Mesendoderm (in vitro differentiated cells): ENCODE data around the gene CYP4B1.
"Not testable (repeated sequence)": the region's sequence is repeated elsewhere in the genome, so short reads cannot be mapped to it uniquely, and the experiment has no call there.

Experiments
- DNase-seq: peaks from one replicate; pipeline ENCODE4 v3.0.0; 2013
- H2AK5ac ChIP-seq: 2 replicates; pipeline ENCODE4 v1.6.1; 2013; ENCODE audit warnings: low read length, inconsistent platforms
- H2BK120ac ChIP-seq: 2 replicates; pipeline ENCODE4 v1.6.1; 2013; ENCODE audit warnings: low read depth, mild to moderate bottlenecking, low read length, moderate library complexity, mixed read lengths
- H2BK15ac ChIP-seq: replicated peaks from 2 replicates; pipeline ENCODE4 v1.6.1; 2013; ENCODE audit warnings: low read depth, mild to moderate bottlenecking, moderate library complexity
- H2BK5ac ChIP-seq: 2 replicates; pipeline ENCODE4 v1.6.1; 2013; ENCODE audit warnings: low read length, inconsistent platforms
- H3K18ac ChIP-seq: 2 replicates; pipeline ENCODE4 v1.6.1; 2013; ENCODE audit warnings: mild to moderate bottlenecking, low read length, mixed read lengths
- H3K23ac ChIP-seq: one replicate; pipeline ENCODE4 v1.6.1; 2013; ENCODE audit warnings: low read length
- H3K27ac ChIP-seq: 2 replicates; pipeline ENCODE4 v1.5.1; 2013; ENCODE audit warnings: low read depth, mild to moderate bottlenecking, inconsistent platforms, low read length, moderate library complexity
- H3K27me3 ChIP-seq: 2 replicates; pipeline ENCODE4 v1.6.1; 2013; ENCODE audit warnings: low read length, control low read depth, mild to moderate bottlenecking, inconsistent platforms; ENCODE audit not compliant: insufficient read depth, poor library complexity
- H3K36me3 ChIP-seq: 2 replicates; pipeline ENCODE4 v1.6.1; 2013; ENCODE audit warnings: low read length, inconsistent platforms; ENCODE audit not compliant: control insufficient read depth, insufficient read depth
- H3K4ac ChIP-seq: one replicate; pipeline ENCODE4 v1.6.1; 2013; ENCODE audit warnings: low read depth, mild to moderate bottlenecking, low read length, moderate library complexity
- H3K4me1 ChIP-seq: 2 replicates; pipeline ENCODE4 v1.6.1; 2013; ENCODE audit warnings: low read depth, low read length, inconsistent platforms; ENCODE audit not compliant: control insufficient read depth
- H3K4me2 ChIP-seq: 2 replicates; pipeline ENCODE4 v1.6.1; 2013; ENCODE audit warnings: low read length
- H3K4me3 ChIP-seq: 2 replicates; pipeline ENCODE4 v1.5.1; 2013; ENCODE audit warnings: mild to moderate bottlenecking, low read length
- H3K56ac ChIP-seq: one replicate; pipeline ENCODE4 v1.6.1; 2013; ENCODE audit warnings: low read length
- H3K79me1 ChIP-seq: 2 replicates; pipeline ENCODE4 v1.6.1; 2013; ENCODE audit warnings: low read length, inconsistent platforms
- H3K79me2 ChIP-seq: 2 replicates; pipeline ENCODE4 v1.6.1; 2013; ENCODE audit warnings: mild to moderate bottlenecking, low read length; ENCODE audit not compliant: control insufficient read depth, insufficient read depth
- H3K9ac ChIP-seq: 2 replicates; pipeline ENCODE4 v1.6.1; 2013; ENCODE audit warnings: low read length, inconsistent platforms
- H4K5ac ChIP-seq: one replicate; pipeline ENCODE4 v1.6.1; 2013; ENCODE audit warnings: low read length
- H4K8ac ChIP-seq: one replicate; pipeline ENCODE4 v1.6.1; 2013; ENCODE audit warnings: low read depth, mild to moderate bottlenecking, control low read depth, low read length, moderate library complexity
- WGBS: extraction: QIAGEN DNeasy Blood & Tissue Kit; methylation state at CpG from one replicate; pipeline ENCODE4 v1.1.7; 2013; ENCODE audit warnings: low lambda C conversion rate, missing lambda C conversion rate; ENCODE audit not compliant: insufficient coverage; ENCODE audit errors: extremely low coverage; 5-methylcytosine and 5-hydroxymethylcytosine counted together

Gene CYP4B1

DNA sequence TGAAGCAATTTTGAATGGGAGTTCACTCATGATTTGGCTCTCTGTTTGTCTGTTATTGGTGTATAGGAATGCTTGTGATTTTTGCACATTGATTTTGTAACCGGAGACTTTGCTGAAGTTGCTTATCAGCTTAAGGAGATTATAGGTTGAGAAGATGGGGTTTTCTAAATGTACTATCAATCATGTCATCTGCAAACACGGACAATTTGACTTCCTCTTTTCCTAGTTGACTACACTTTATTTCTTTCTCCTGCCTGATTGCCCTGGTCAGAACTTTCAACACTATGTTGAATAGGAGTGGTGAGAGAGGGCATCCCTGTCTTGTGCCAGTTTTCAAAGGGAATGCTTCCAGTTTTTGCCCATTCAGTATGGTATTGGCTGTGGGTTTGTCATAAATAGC lies 28.0 kb downstream of the CYP4B1 start:
- not testable (repeated sequence) for H2AK5ac ChIP-seq, H4K8ac ChIP-seq, H3K27ac ChIP-seq, H2BK5ac ChIP-seq, H3K79me2 ChIP-seq, DNase-seq, H3K23ac ChIP-seq, H4K5ac ChIP-seq, H3K4me2 ChIP-seq, H3K4me3 ChIP-seq, H3K36me3 ChIP-seq, H3K4ac ChIP-seq, H3K56ac ChIP-seq, H2BK15ac ChIP-seq, H3K4me1 ChIP-seq, H3K18ac ChIP-seq, H3K79me1 ChIP-seq, H3K27me3 ChIP-seq, H2BK120ac ChIP-seq, H3K9ac ChIP-seq
- no CpG with 5 or more reads among the region's 2 CpGs for WGBS

DNA sequence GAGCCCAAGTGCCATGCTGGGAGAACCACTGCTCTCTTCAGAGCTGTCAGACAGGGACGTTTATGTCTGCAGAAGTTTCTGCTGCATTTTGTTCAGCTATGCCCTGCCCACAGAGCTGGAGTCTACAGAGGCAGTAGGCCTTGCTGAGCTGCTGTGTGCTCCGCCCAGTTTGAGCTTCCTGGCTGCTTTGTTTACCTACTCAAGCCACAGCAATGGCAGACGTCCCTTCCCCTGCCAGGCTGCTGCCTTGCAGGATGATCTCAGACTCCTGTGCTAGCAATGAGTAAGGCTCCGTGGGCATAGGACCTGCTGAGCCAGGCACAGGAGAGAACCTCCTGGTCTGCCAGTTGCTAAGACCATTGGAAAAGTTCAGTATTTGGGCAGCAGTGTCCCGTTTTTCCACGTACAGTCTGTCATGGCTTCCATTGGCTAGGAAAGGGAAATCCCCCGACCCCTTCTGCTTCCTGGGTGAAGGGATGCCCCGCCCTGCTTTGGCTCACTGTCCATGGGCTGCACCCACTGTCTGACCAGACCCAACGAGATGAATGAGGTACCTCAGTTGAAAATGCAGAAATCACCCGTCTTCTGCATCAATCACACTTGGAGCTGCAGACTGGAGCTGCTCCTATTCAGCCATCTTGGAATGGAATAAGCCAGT lies 31.9 kb downstream of the CYP4B1 start:
- no peak overlapping the region for H3K18ac ChIP-seq
- no peak overlapping the region for H2BK15ac ChIP-seq
- no peaks in the 10 kb centered on the region for H3K4me1 ChIP-seq
- H3K4me3 ChIP-seq, result no peak overlapping the region
- H3K79me1 ChIP-seq, result no peaks in the 10 kb centered on the region
- H3K4ac ChIP-seq, result no peak overlapping the region
- H3K36me3 ChIP-seq, result no peaks in the 10 kb centered on the region
- no peak for DNase-seq
- H3K27me3 ChIP-seq, result no peaks in the 10 kb centered on the region
- no peak overlapping the region for H2AK5ac ChIP-seq
- no peak overlapping the region for H3K27ac ChIP-seq
- no peak overlapping the region for H4K5ac ChIP-seq
- H3K79me2 ChIP-seq, result no peaks in the 10 kb centered on the region
- H4K8ac ChIP-seq, result no peak overlapping the region
- no peak overlapping the region for H2BK5ac ChIP-seq
- no peak overlapping the region for H3K23ac ChIP-seq
- no peak overlapping the region for H3K56ac ChIP-seq
- no peak overlapping the region for H3K4me2 ChIP-seq
- no peak overlapping the region for H3K9ac ChIP-seq
- H2BK120ac ChIP-seq, result no peak overlapping the region
- no CpG with 5 or more reads among the region's 10 CpGs for WGBS

DNA sequence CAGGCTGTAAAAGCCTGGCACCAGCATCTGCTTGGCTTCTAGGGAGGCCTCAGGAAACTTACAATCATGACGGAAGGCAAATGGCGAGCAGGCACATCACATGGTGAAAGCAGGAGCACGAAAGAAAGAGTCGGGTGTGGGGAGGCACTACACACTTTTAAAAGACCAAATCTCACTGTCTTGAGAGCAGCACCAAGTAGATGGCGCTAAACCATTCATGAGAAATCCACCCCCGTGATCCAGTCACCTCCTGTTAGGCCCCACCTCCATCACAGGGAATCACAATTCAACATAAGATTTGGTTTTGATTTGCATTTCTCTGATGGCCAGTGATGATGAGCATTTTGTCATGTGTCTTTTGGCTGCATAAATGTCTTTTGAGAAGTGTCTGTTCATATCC lies 36.6 kb downstream of the CYP4B1 start:
- not testable (repeated sequence) for H3K4ac ChIP-seq, H3K4me3 ChIP-seq, H3K4me1 ChIP-seq, H2BK15ac ChIP-seq, H3K9ac ChIP-seq, H4K5ac ChIP-seq, H3K27me3 ChIP-seq, H3K79me2 ChIP-seq, H3K18ac ChIP-seq, H3K36me3 ChIP-seq, H2BK120ac ChIP-seq, H3K79me1 ChIP-seq, H2BK5ac ChIP-seq, H3K56ac ChIP-seq, H4K8ac ChIP-seq, H2AK5ac ChIP-seq, H3K23ac ChIP-seq, H3K4me2 ChIP-seq, H3K27ac ChIP-seq
- WGBS, result no CpG with 5 or more reads among the region's 6 CpGs
- peak; percentile 8 for DNase-seq

GRCh38 chr1:46846386-46846785 lies 47.5 kb downstream of the CYP4B1 start:
- not testable (repeated sequence) for H3K27me3 ChIP-seq, H4K5ac ChIP-seq, H4K8ac ChIP-seq, H3K4ac ChIP-seq, H3K79me1 ChIP-seq, DNase-seq, H3K4me3 ChIP-seq, H3K79me2 ChIP-seq, H3K4me2 ChIP-seq, H3K27ac ChIP-seq, H3K9ac ChIP-seq, H3K18ac ChIP-seq, H2BK120ac ChIP-seq, H2BK5ac ChIP-seq, H3K56ac ChIP-seq, H3K36me3 ChIP-seq, H3K23ac ChIP-seq, H2BK15ac ChIP-seq, H3K4me1 ChIP-seq, H2AK5ac ChIP-seq
- no CpG with 5 or more reads among the region's 9 CpGs for WGBS

- WGBS, result no CpG with 5 or more reads among the region's 8 CpGs
- H2BK15ac ChIP-seq, H3K27ac ChIP-seq, H4K5ac ChIP-seq, H2AK5ac ChIP-seq, H3K27me3 ChIP-seq, H3K79me2 ChIP-seq, H3K4ac ChIP-seq, H3K4me2 ChIP-seq, H2BK120ac ChIP-seq, H3K4me1 ChIP-seq, H4K8ac ChIP-seq, H3K23ac ChIP-seq, H3K18ac ChIP-seq, H2BK5ac ChIP-seq, H3K79me1 ChIP-seq, H3K4me3 ChIP-seq, H3K36me3 ChIP-seq, H3K9ac ChIP-seq, H3K56ac ChIP-seq: not testable (repeated sequence)
- peak; percentile 68 for DNase-seq
These were observed 58.8 kb downstream of the CYP4B1 start for GRCh38 chr1:46857660-46858065.

DNA sequence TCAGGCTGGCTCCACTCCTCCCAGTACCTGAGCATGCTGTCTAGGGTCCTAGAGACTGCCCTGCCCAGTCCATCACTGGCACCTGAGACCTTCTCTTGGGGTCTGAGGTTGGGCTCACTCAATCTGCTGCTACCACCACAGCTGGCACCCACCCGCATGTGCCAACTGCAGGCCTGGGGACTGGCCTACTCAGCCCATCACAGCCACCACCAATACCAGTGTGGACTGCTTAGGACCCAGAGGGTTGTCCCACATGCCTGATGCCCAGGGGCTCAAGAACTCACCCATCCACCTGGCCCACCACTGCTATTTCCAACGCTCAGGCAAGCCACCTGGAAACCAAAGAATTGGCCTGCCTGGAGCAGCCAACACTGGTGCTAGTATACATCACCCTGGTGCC lies 63.5 kb downstream of the CYP4B1 start:
- Histone ChIP-seq H3K4ac (no peak overlapping the region), H3K27me3 (no peaks in the 10 kb centered on the region), H3K79me2 (no peaks in the 10 kb centered on the region), H3K79me1 (no peaks in the 10 kb centered on the region), H2AK5ac (no peak overlapping the region), H3K27ac (no peak overlapping the region), H2BK15ac (no peak overlapping the region), H3K4me1 (no peaks in the 10 kb centered on the region), H4K8ac (no peak overlapping the region), H3K36me3 (no peaks in the 10 kb centered on the region), H2BK120ac (no peak overlapping the region), H3K56ac (no peak overlapping the region), H3K9ac (no peak overlapping the region), H3K18ac (no peak overlapping the region), H3K23ac (no peak overlapping the region), H3K4me2 (no peak overlapping the region), H4K5ac (no peak overlapping the region), H3K4me3 (no peak overlapping the region), H2BK5ac (no peak overlapping the region)
- no peak for DNase-seq
- no CpG with 5 or more reads among the region's 2 CpGs for WGBS
